GM12873 (cell line): Measurements from ENCODE around the gene SRSF2.

Experiments used
- CTCF ChIP-seq: IDR thresholded peaks from 2 replicates; pipeline ENCODE4 v1.5.1; 2012; ENCODE audit warnings: low read depth, mild to moderate bottlenecking, moderate library complexity, low read length, control low read depth; ENCODE audit not compliant: insufficient read depth; ENCODE audit errors: missing control alignments

The SRSF2 gene

GRCh38 chr17:76727745-76728456, 9.2 kb downstream of the SRSF2 start:
- TF ChIP-seq CTCF, result no peak

GRCh38 chr17:76726776-76727718, 10.1 kb downstream of the SRSF2 start, which contains the start of gene METTL23:
TSS of gene METTL23 (plus strand) at chr17:76726839. CDS start at chr17:76729711, 2,872 bp downstream.
- peak; percentile 77 for TF ChIP-seq CTCF

- no peak for TF ChIP-seq CTCF
These were observed 10.8 kb downstream of the SRSF2 start, which contains the start of gene JMJD6 for GRCh38 chr17:76726231-76726775. TSS of gene JMJD6 (minus strand) at chr17:76726606. CDS start at chr17:76726475, 131 bp downstream.

- no peak for TF ChIP-seq CTCF
These were observed 11.4 kb downstream of the SRSF2 start for GRCh38 chr17:76725580-76726230.

GRCh38 chr17:76723812-76724211, 13.3 kb downstream of the SRSF2 start:
- TF ChIP-seq CTCF, result no peak

GRCh38 chr17:76722279-76722678, 14.9 kb downstream of the SRSF2 start:
- no peak for TF ChIP-seq CTCF
